Astrocyte of the cerebellum (primary cell): Measurements from ENCODE around the gene DMAC1.

ENCODE experiments used
- DNase-seq: peaks from one replicate; pipeline ENCODE4 v3.0.0-alpha.2; 2011; ENCODE audit warnings: low read depth
- H3K4me3 ChIP-seq: 2 replicates; pipeline ENCODE4 v1.5.1; 2011; ENCODE audit warnings: mild to moderate bottlenecking, low read depth, low read length, moderate library complexity
- in situ Hi-C: cut with HindIII; loops from 2 replicates; pipeline ENCODE4 v1.10.0; 2017; ENCODE audit warnings: low sequenced_read_pairs
- TF ChIP-seq, protein P1 (sequence below): IDR thresholded peaks from 2 replicates; pipeline ENCODE4 v1.5.1; 2012; ENCODE audit warnings: low read length, low read depth, moderate library complexity, mild to moderate bottlenecking; ENCODE audit errors: missing control alignments

DMAC1 gene

DNA sequence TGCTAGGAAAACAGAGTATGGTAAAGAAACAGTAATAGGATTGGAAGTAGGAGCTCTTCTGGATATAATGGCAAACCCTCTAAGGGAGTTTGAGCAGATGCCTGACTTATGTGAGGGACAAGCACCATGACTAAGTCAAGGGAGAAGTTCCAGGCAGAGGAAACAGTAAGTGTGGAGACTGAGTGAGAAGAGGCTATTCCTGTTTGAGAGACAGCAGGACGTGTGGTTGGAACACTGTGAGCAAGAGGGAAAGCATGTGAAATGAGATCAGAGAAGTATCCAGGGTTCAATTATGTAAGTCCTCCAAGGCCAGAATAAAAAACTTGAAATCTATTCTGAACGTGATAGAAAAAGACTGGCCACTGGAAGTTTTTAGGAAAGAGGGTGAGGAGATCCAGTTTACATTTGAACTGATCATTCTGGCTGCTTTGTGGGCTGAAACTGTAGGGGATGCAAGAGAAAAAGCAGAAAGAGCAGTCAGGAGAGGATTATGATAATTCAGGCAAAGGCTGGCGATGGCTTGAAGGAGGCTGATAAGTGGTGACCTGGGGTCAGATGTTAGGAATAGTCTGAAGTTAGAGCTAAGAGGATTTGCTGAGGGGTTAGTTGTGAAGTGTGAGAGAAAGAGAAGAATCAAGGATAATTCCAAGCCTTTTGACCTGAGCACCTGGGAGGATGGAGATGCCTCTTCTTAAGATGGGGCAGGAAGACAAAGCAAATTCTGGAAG is 19.2 kb downstream of the DMAC1 start:
- TF ChIP-seq, protein P1, sequence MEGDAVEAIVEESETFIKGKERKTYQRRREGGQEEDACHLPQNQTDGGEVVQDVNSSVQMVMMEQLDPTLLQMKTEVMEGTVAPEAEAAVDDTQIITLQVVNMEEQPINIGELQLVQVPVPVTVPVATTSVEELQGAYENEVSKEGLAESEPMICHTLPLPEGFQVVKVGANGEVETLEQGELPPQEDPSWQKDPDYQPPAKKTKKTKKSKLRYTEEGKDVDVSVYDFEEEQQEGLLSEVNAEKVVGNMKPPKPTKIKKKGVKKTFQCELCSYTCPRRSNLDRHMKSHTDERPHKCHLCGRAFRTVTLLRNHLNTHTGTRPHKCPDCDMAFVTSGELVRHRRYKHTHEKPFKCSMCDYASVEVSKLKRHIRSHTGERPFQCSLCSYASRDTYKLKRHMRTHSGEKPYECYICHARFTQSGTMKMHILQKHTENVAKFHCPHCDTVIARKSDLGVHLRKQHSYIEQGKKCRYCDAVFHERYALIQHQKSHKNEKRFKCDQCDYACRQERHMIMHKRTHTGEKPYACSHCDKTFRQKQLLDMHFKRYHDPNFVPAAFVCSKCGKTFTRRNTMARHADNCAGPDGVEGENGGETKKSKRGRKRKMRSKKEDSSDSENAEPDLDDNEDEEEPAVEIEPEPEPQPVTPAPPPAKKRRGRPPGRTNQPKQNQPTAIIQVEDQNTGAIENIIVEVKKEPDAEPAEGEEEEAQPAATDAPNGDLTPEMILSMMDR = no peak
- in situ Hi-C loops = no loop called here
- no peak overlapping the region for H3K4me3 ChIP-seq
- DNase-seq = peak; percentile 31

DNA sequence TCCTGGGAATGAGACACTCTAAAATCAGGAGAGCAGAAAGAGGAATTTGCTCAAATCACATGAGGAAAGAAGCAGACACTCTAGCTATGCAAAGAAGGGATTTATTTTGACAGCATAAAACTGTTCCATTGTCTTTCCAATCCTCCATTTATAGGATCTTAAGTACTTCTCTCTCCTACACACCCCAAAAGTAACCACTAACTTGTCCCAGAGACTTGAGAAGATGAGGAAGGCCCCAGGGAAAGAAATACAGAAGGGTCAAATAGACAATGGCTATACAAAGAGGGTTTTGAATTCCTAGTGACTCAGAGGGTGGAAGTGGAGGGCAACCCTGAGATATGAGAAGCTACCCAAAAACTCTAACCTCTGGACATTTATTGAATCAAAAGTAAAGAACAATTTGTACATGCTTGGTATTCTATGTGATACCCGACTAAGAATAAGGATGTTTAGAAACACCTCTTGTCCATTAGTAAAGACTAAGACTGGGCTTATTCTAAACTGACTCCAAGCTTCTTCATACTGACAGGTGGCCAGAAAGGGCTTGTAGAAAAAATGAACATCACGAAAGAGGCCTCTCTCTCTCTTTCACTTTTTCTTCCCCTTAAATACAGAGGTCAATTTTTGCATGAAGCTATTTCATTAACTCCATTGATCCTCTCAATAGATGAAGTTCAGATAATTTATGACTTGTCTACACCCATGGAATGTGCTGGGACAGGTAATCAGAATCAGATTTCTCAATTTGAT is 20.6 kb downstream of the DMAC1 start:
- in situ Hi-C loops = no loop called here

DNA sequence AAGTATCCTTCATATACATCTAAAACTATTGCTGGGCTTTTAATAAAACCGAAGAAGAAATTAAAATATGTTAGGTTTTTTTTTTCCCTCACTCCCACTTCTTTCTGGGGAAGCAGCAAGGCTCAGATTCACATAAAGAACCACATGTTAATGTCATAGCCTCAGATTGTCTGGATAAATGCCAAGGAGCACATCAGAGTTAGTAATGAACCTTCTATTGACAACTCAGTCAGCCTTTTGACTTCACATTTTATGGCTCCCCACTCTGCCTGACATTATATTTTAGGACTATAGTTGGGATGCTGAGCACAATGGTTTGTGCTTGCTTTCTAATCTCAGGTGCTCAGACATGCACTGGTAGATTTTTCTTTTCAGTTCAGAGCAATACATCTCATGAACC is 21.8 kb downstream of the DMAC1 start:
- H3K4me3 ChIP-seq = no peak overlapping the region
- TF ChIP-seq, protein P1 = no peak
- in situ Hi-C loops = no loop called here
- no peak for DNase-seq

More for the DNA sequence above, 20.6 kb downstream of the DMAC1 start:
- TF ChIP-seq, protein P1 = no peak
- no peak overlapping the region for H3K4me3 ChIP-seq
- DNase-seq = no peak

DNA sequence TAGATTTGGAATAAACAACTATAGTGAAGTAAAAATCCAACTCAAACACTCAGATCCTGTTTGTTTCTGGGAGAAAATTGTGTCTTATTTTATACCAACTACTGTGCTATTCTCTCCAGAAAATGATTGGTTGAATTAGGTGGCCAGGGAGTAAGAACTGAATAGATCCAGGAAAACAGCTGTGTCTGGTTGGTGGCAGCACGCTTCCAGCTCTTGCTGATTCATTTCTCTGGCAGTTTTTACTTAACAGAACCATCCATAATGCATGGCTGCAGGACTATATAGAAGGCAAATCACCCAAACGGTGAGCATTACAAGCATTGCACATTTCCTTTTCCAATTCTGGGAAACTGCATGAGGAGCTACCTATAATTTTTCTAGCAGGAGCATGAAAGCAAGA is 29.5 kb downstream of the DMAC1 start:
- TF ChIP-seq, protein P1 = no peak
- no peak overlapping the region for H3K4me3 ChIP-seq
- no peak for DNase-seq
- in situ Hi-C loops = no loop called here

DNA sequence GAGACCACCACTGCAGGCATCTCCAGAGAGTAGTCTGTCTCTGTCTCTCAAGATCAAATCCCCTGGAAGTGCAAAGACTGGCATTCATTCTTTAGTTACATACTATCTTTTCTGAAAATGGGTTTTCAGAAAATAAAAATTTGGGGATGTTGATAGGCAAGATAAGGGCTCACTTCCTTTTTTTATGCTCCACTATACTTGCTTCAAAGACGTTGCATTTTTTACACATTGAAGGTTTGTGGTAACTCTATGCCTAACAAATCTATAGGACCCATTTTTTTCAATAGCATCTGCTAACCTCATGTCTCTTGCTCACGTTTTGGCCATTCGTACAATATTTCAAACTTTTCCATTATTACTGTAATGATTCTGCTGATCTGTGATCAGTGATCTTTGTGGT is 37.0 kb downstream of the DMAC1 start:
- H3K4me3 ChIP-seq = no peak overlapping the region

DNA sequence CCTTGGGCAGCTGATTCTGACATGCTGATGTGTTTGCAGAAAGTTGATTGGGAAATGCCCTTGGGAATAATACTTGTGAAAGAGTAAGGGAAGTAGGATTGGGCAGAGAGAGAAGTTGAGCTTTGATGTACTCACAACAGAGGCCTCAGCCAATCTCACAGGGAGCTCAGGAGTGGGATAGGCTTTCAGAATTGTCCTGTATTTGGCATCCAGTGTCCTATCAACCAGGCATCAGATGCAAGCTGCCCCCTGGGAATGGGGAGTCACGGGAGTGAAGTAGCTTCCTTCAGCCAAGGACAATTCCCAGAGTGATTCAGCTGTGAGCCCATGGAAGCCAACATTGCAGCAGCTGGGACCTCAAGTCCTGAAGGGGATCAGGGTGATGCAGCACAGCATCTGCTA is 39.6 kb downstream of the DMAC1 start:
- no peak overlapping the region for H3K4me3 ChIP-seq
- in situ Hi-C loops = no loop called here
- DNase-seq = no peak
- TF ChIP-seq, protein P1 = no peak

More for the DNA sequence above, 37.0 kb downstream of the DMAC1 start:
- in situ Hi-C loops = no loop called here
- DNase-seq = no peak
- TF ChIP-seq, protein P1 = no peak
